Measurements from ENCODE around the gene JAK1.
A peak's percentile ranks its signal among the peaks of the same experiment; 100 is the strongest.
"Not testable (repeated sequence)": the region's sequence is repeated elsewhere in the genome, so short reads cannot be mapped to it uniquely, and the experiment has no call there.

Gene JAK1

GRCh38 chr1:64920941-64921589, 45.3 kb downstream of the JAK1 start:
- no peak for DNase-seq (ENCODE audit: low spot score)

GRCh38 chr1:64919120-64919519, 47.2 kb downstream of the JAK1 start:
- DNase-seq (ENCODE audit: low spot score), result not testable (repeated sequence)

- DNase-seq (ENCODE audit: low spot score), result no peak
These were observed 48.4 kb downstream of the JAK1 start for GRCh38 chr1:64917907-64918306.

GRCh38 chr1:64917328-64917861, 49.0 kb downstream of the JAK1 start:
- DNase-seq (ENCODE audit: low spot score), result peak; percentile 26

GRCh38 chr1:64915381-64916274, 50.7 kb downstream of the JAK1 start:
- no peak for DNase-seq (ENCODE audit: low spot score)

GRCh38 chr1:64913361-64914015, 52.9 kb downstream of the JAK1 start:
- DNase-seq (ENCODE audit: low spot score), result no peak

- DNase-seq (ENCODE audit: low spot score), result no peak
These were observed 54.2 kb downstream of the JAK1 start for GRCh38 chr1:64912191-64912590.

- no peak for DNase-seq (ENCODE audit: low spot score)
These were observed 55.0 kb downstream of the JAK1 start for GRCh38 chr1:64911326-64911725.

- no peak for DNase-seq (ENCODE audit: low spot score)
These were observed 57.3 kb downstream of the JAK1 start for GRCh38 chr1:64909031-64909430.

GRCh38 chr1:64908575-64908974, 57.8 kb downstream of the JAK1 start:
- DNase-seq (ENCODE audit: low spot score), result no peak

- no peak for DNase-seq (ENCODE audit: low spot score)
These were observed 59.9 kb downstream of the JAK1 start for GRCh38 chr1:64906447-64906846.

GRCh38 chr1:64903593-64903992, 62.8 kb downstream of the JAK1 start:
- no peak for DNase-seq (ENCODE audit: low spot score)

- no peak for DNase-seq (ENCODE audit: low spot score)
These were observed 64.7 kb downstream of the JAK1 start for GRCh38 chr1:64901663-64902062.

- no peak for DNase-seq (ENCODE audit: low spot score)
These were observed 65.4 kb downstream of the JAK1 start for GRCh38 chr1:64900916-64901315.

GRCh38 chr1:64898107-64898861, 68.1 kb downstream of the JAK1 start:
- peak; percentile 36 for DNase-seq (ENCODE audit: low spot score)

GRCh38 chr1:64896551-64896950, 69.8 kb downstream of the JAK1 start:
- no peak for DNase-seq (ENCODE audit: low spot score)

- DNase-seq (ENCODE audit: low spot score), result no peak
These were observed 70.8 kb downstream of the JAK1 start for GRCh38 chr1:64895500-64895899.

- DNase-seq (ENCODE audit: low spot score), result no peak
These were observed 71.7 kb downstream of the JAK1 start for GRCh38 chr1:64894438-64895196.

- DNase-seq (ENCODE audit: low spot score), result no peak
These were observed 72.4 kb downstream of the JAK1 start for GRCh38 chr1:64893921-64894320.

GRCh38 chr1:64892576-64893573, 73.5 kb downstream of the JAK1 start:
- no peak for DNase-seq (ENCODE audit: low spot score)
